Stimulated activated naive CD8-positive, alpha-beta T cell treated with anti-CD3 and anti-CD28 coated beads, Interleukin-15, Interleukin-2, amounts not matched to agents 100 U/mL and 50 U/mL, for 24 hours (primary cell): ENCODE measurements around the gene PCDH12.

Experiments
- ATAC-seq: fragments of 150-1000 bp; cut with Tn5 transposase; one replicate; pipeline ENCODE4 v1.10.0; 2021
- DNase-seq: peaks from one replicate; pipeline ENCODE4 v3.0.0; 2021

The PCDH12 gene

GRCh38 chr5:141966275-141966962 lies 8.4 kb upstream of the PCDH12 start:
- DNase-seq (no peak), ATAC-seq (no peak)

- DNase-seq (no peak), ATAC-seq (no peak)
These were observed 7.1 kb upstream of the PCDH12 start for GRCh38 chr5:141965071-141965470.

- no peak for DNase-seq
- no peak for ATAC-seq
These were observed 5.7 kb upstream of the PCDH12 start for GRCh38 chr5:141963701-141964100.

GRCh38 chr5:141961466-141961865 lies 3.5 kb upstream of the PCDH12 start:
- ATAC-seq = no peak

GRCh38 chr5:141960449-141961323 lies 2.7 kb upstream of the PCDH12 start:
- peak; percentile 85 for ATAC-seq
- peak; percentile 92 for DNase-seq

More at GRCh38 chr5:141961466-141961865, 3.5 kb upstream of the PCDH12 start:
- no peak for DNase-seq

- no peak for ATAC-seq
- peak; percentile 55 for DNase-seq
These were observed 2.0 kb upstream of the PCDH12 start for GRCh38 chr5:141960018-141960417.

GRCh38 chr5:141958546-141959172 lies 657 bp upstream of the PCDH12 start:
- DNase-seq = peak; percentile 30
- peak; percentile 47 for ATAC-seq

- no peak for ATAC-seq
- no peak for DNase-seq
These were observed 520 bp downstream of the PCDH12 start for GRCh38 chr5:141957367-141957996.

- no peak for DNase-seq
These were observed 3.8 kb downstream of the PCDH12 start for GRCh38 chr5:141954194-141954593.

GRCh38 chr5:141952020-141952419 lies 6.0 kb downstream of the PCDH12 start:
- ATAC-seq (no peak), DNase-seq (no peak)

More at GRCh38 chr5:141954194-141954593, 3.8 kb downstream of the PCDH12 start:
- ATAC-seq = no peak

GRCh38 chr5:141951332-141951781 lies 6.6 kb downstream of the PCDH12 start:
- ATAC-seq = peak; percentile 62
- peak; percentile 52 for DNase-seq

GRCh38 chr5:141950207-141951005 lies 7.6 kb downstream of the PCDH12 start:
- ATAC-seq (no peak), DNase-seq (no peak)

- no peak for DNase-seq
- no peak for ATAC-seq
These were observed 8.5 kb downstream of the PCDH12 start for GRCh38 chr5:141949511-141949910.

GRCh38 chr5:141948812-141949211 lies 9.2 kb downstream of the PCDH12 start:
- ATAC-seq (no peak), DNase-seq (no peak)

- no peak for ATAC-seq
- DNase-seq = no peak
These were observed 10.7 kb downstream of the PCDH12 start for GRCh38 chr5:141947316-141947715.

- ATAC-seq = no peak
- DNase-seq = no peak
These were observed 12.4 kb downstream of the PCDH12 start for GRCh38 chr5:141945511-141946051.

- no peak for DNase-seq
- ATAC-seq = no peak
These were observed 13.9 kb downstream of the PCDH12 start for GRCh38 chr5:141944076-141944475.

GRCh38 chr5:141942185-141942857 lies 15.7 kb downstream of the PCDH12 start:
- no peak for ATAC-seq
- no peak for DNase-seq

GRCh38 chr5:141941779-141942178 lies 16.2 kb downstream of the PCDH12 start:
- ATAC-seq (no peak), DNase-seq (no peak)

GRCh38 chr5:141941307-141941706 lies 16.7 kb downstream of the PCDH12 start:
- DNase-seq (no peak), ATAC-seq (no peak)
